ENCODE measurements around the gene CACFD1. TPM values are rescaled to one million over a fixed set of nuclear protein-coding genes. Genes with fewer than 3 reads are reported as not detected.

The CACFD1 gene
- total RNA-seq, 4 donors from 2014 or later, result 2.3 to 21.6 (median 5.2) TPM

- no peak overlapping the region for H3K4me3 ChIP-seq
- peaks cover 0 to 5% of the 10 kb centered on the region in 2 donors for H3K4me1 ChIP-seq
- intact Hi-C loops (cut with DNase I; ENCODE audit: low total_unique reads), result no loop called here
- no peak for DNase-seq
- no peaks in the 10 kb centered on the region for H3K36me3 ChIP-seq
- H3K27me3 ChIP-seq, result no peaks in the 10 kb centered on the region
- TF ChIP-seq CTCF (IDR thresholded peaks at IDR 0.05) (no peak), POLR2A (IDR thresholded peaks at IDR 0.05) (no peak)
- H3K27ac ChIP-seq, result no peak overlapping the region
- no peaks in the 10 kb centered on the region for H3K9me3 ChIP-seq
Measured at GRCh38 chr9:133513214-133514100, 53.7 kb downstream of the CACFD1 start.

- H3K27ac ChIP-seq, result no peak overlapping the region
- H3K36me3 ChIP-seq, result no peaks in the 10 kb centered on the region
- no peak overlapping the region for H3K4me3 ChIP-seq
- no peaks in the 10 kb centered on the region for H3K9me3 ChIP-seq
- H3K4me1 ChIP-seq, result no peaks in the 10 kb centered on the region
- intact Hi-C loops (cut with DNase I; ENCODE audit: low total_unique reads), result no loop called here
- DNase-seq, result no peak
- no peaks in the 10 kb centered on the region for H3K27me3 ChIP-seq
- no peak for TF ChIP-seq POLR2A (IDR thresholded peaks at IDR 0.05)
Measured at GRCh38 chr9:133514460-133515239, 54.9 kb downstream of the CACFD1 start.

GRCh38 chr9:133515240-133515610 is 55.4 kb downstream of the CACFD1 start:
- intact Hi-C loops (cut with DNase I; ENCODE audit: low total_unique reads), result no loop called here

GRCh38 chr9:133515615-133516255 is 56.0 kb downstream of the CACFD1 start:
- no peak overlapping the region for H3K4me3 ChIP-seq
- intact Hi-C loops (cut with DNase I; ENCODE audit: low total_unique reads), result no loop called here

More at GRCh38 chr9:133515240-133515610, 55.4 kb downstream of the CACFD1 start:
- Histone ChIP-seq H3K27me3 (no peaks in the 10 kb centered on the region), H3K27ac (no peak overlapping the region), H3K9me3 (no peaks in the 10 kb centered on the region), H3K4me1 (no peaks in the 10 kb centered on the region), H3K36me3 (no peaks in the 10 kb centered on the region), H3K4me3 (no peak overlapping the region)
- TF ChIP-seq CTCF (IDR thresholded peaks at IDR 0.05), result no peak
- no peak for TF ChIP-seq POLR2A (IDR thresholded peaks at IDR 0.05)
- DNase-seq, result no peak

More at GRCh38 chr9:133515615-133516255, 56.0 kb downstream of the CACFD1 start:
- Histone ChIP-seq H3K27me3 (no peaks in the 10 kb centered on the region), H3K36me3 (no peaks in the 10 kb centered on the region), H3K9me3 (no peaks in the 10 kb centered on the region), H3K4me1 (no peaks in the 10 kb centered on the region), H3K27ac (no peak overlapping the region)
- TF ChIP-seq CTCF (IDR thresholded peaks at IDR 0.05), result no peak
- no peak for TF ChIP-seq POLR2A (IDR thresholded peaks at IDR 0.05)
- DNase-seq, result no peak

Measured in uterus (tissue), 4 donors.